ENCODE results near the gene CARS2. TPM values are rescaled to one million over a fixed set of nuclear protein-coding genes. Genes with fewer than 3 reads are reported as not detected.

Gene CARS2
- total RNA-seq, 1 donor from 2014 or later, result 33.1 TPM

Other genes starting within 250 kb of the CARS2 start
- gene RAB20, start 144.4 kb downstream of the CARS2 start, total RNA-seq, result 3.3 and 5.8 TPM in 2 replicates
- 16.0 and 19.6 TPM in 2 replicates for gene NAXD, start 90.6 kb downstream of the CARS2 start, total RNA-seq
- 10.6 and 15.8 TPM in 2 replicates for gene ING1, start 7.6 kb upstream of the CARS2 start, total RNA-seq
- gene ANKRD10, start 209.0 kb upstream of the CARS2 start, total RNA-seq, result 66.0 and 92.9 TPM in 2 replicates